Loucy (cell line): Measurements from ENCODE around the gene TSPAN31.

Experiments
- H2AFZ ChIP-seq: fragments of 200-600 bp; sonication (generic); 2 replicates; pipeline ENCODE4 v1.6.0; 2016; ENCODE audit warnings: antibody characterized with exemption, mild to moderate bottlenecking, low read length, moderate library complexity
- H3F3A ChIP-seq: fragments of 200-600 bp; 2 replicates; pipeline ENCODE4 v1.6.0; 2016; ENCODE audit warnings: antibody characterized with exemption, low read depth, mild to moderate bottlenecking
- H3K27me3 ChIP-seq: fragments of 200-600 bp; sonication (generic); 2 replicates; pipeline ENCODE4 v1.6.1; 2014; ENCODE audit warnings: low read length, mild to moderate bottlenecking; ENCODE audit not compliant: insufficient read depth, poor library complexity, severe bottlenecking
- H3K36me3 ChIP-seq: fragments of 200-600 bp; sonication (generic); 2 replicates; pipeline ENCODE4 v1.6.1; 2016; ENCODE audit warnings: low read length; ENCODE audit not compliant: insufficient read depth
- H3K4me1 ChIP-seq: fragments of 200-600 bp; sonication (generic); 2 replicates; pipeline ENCODE4 v1.5.1; 2014; ENCODE audit warnings: low read length, mild to moderate bottlenecking; ENCODE audit not compliant: insufficient read depth, poor library complexity, severe bottlenecking
- H3K4me2 ChIP-seq: fragments of 200-600 bp; sonication (generic); 2 replicates; pipeline ENCODE4 v1.6.0; 2014; ENCODE audit warnings: antibody characterized with exemption, low read length, low read depth, mild to moderate bottlenecking; ENCODE audit not compliant: poor library complexity, severe bottlenecking
- H3K4me3 ChIP-seq: fragments of 200-600 bp; sonication (generic); 2 replicates; pipeline ENCODE4 v1.5.1; 2014; ENCODE audit warnings: low read length, mild to moderate bottlenecking, mixed read lengths; ENCODE audit not compliant: poor library complexity, severe bottlenecking
- H3K79me2 ChIP-seq: fragments of 200-600 bp; sonication (generic); 2 replicates; pipeline ENCODE4 v1.6.1; 2014; ENCODE audit warnings: low read length; ENCODE audit not compliant: insufficient read depth
- H3K9ac ChIP-seq: fragments of 200-600 bp; sonication (generic); 2 replicates; pipeline ENCODE4 v1.6.0; 2014; ENCODE audit warnings: mild to moderate bottlenecking, low read depth, low read length, moderate library complexity; ENCODE audit not compliant: poor library complexity, severe bottlenecking
- H3K9me2 ChIP-seq: fragments of 200-600 bp; sonication (generic); replicated peaks from 2 replicates; pipeline ENCODE4 v1.6.1; 2016; ENCODE audit warnings: low read depth, low read length, mixed read lengths
- H3K9me3 ChIP-seq: fragments of 200-600 bp; sonication (generic); 2 replicates; pipeline ENCODE4 v1.6.1; 2014; ENCODE audit warnings: mild to moderate bottlenecking, antibody characterized with exemption, low read length, low read depth; ENCODE audit not compliant: insufficient read depth
- H4K20me1 ChIP-seq: fragments of 200-600 bp; sonication (generic); 2 replicates; pipeline ENCODE4 v1.6.0; 2014; ENCODE audit warnings: antibody characterized with exemption, low read length, mild to moderate bottlenecking; ENCODE audit not compliant: insufficient read depth, poor library complexity, severe bottlenecking
- CTCF ChIP-seq: fragments of 200-600 bp; sonication (generic); conservative IDR thresholded peaks from 2 replicates; pipeline ENCODE4 v1.5.1; 2014; ENCODE audit warnings: mild to moderate bottlenecking, antibody characterized with exemption, low read length
- EZH2phosphoT487 ChIP-seq: fragments of 200-600 bp; IDR thresholded peaks from 2 replicates; pipeline ENCODE4 v1.6.1; 2018; ENCODE audit warnings: antibody characterized with exemption, mild to moderate bottlenecking, moderate library complexity, borderline replicate concordance

TSPAN31 gene

GRCh38 chr12:57717846-57718640, 26.8 kb upstream of the TSPAN31 start:
- peaks cover 44% of the 10 kb centered on the region; the same call in 1 of the 2 replicates for H3K36me3 ChIP-seq
- TF ChIP-seq EZH2phosphoT487 (no peak), CTCF (no peak)
- H3K4me1 ChIP-seq = no peaks in the 10 kb centered on the region

GRCh38 chr12:57718641-57719528, 26.0 kb upstream of the TSPAN31 start:
- H3F3A ChIP-seq = no peaks in the 10 kb centered on the region
- no peaks in the 10 kb centered on the region for H3K27me3 ChIP-seq
- H4K20me1 ChIP-seq = no peaks in the 10 kb centered on the region
- no peak overlapping the region for H3K9ac ChIP-seq
- no peak for TF ChIP-seq CTCF
- TF ChIP-seq EZH2phosphoT487 = no peak
- no peak overlapping the region for H2AFZ ChIP-seq
- no peaks in the 10 kb centered on the region for H3K4me1 ChIP-seq
- H3K9me3 ChIP-seq = no peaks in the 10 kb centered on the region
- H3K4me3 ChIP-seq = no peak overlapping the region
- no peak overlapping the region for H3K4me2 ChIP-seq
- no peaks in the 10 kb centered on the region for H3K79me2 ChIP-seq
- no peaks in the 10 kb centered on the region for H3K9me2 ChIP-seq
- peaks cover 44% of the 10 kb centered on the region; the same call in 1 of the 2 replicates for H3K36me3 ChIP-seq

More at GRCh38 chr12:57717846-57718640, 26.8 kb upstream of the TSPAN31 start:
- Histone ChIP-seq H4K20me1 (no peaks in the 10 kb centered on the region), H3F3A (no peaks in the 10 kb centered on the region), H3K79me2 (no peaks in the 10 kb centered on the region), H3K27me3 (no peaks in the 10 kb centered on the region), H3K9ac (no peak overlapping the region), H3K4me3 (no peak overlapping the region), H3K9me3 (no peaks in the 10 kb centered on the region), H3K4me2 (no peak overlapping the region), H3K9me2 (no peaks in the 10 kb centered on the region), H2AFZ (no peak overlapping the region)

GRCh38 chr12:57719777-57720605, 24.8 kb upstream of the TSPAN31 start:
- no peaks in the 10 kb centered on the region for H4K20me1 ChIP-seq
- no peaks in the 10 kb centered on the region for H3K9me2 ChIP-seq
- TF ChIP-seq CTCF (no peak), EZH2phosphoT487 (no peak)
- no peak overlapping the region for H3K4me3 ChIP-seq
- H3K4me1 ChIP-seq = no peaks in the 10 kb centered on the region
- H3K79me2 ChIP-seq = no peaks in the 10 kb centered on the region
- no peak overlapping the region for H2AFZ ChIP-seq
- no peak overlapping the region for H3K9ac ChIP-seq
- H3K4me2 ChIP-seq = no peak overlapping the region
- H3K36me3 ChIP-seq = peaks cover 44% of the 10 kb centered on the region; the same call in 1 of the 2 replicates
- no peaks in the 10 kb centered on the region for H3K27me3 ChIP-seq
- H3F3A ChIP-seq = no peaks in the 10 kb centered on the region
- no peaks in the 10 kb centered on the region for H3K9me3 ChIP-seq
